ENCODE results near the gene NETO1. TPM values are rescaled to one million over a fixed set of nuclear protein-coding genes. Genes with fewer than 3 reads are reported as not detected.

The NETO1 gene
- total and polyA plus RNA-seq, 2 experiments from 2014 or later: 10.8 to 20.7 TPM

- Histone ChIP-seq H3K27me3 (ENCODE audit: insufficient read depth) (no peaks in the 10 kb centered on the region), H3K4me3 (no peak overlapping the region), H3F3A (replicated peaks; ENCODE audit: low read depth) (no peaks in the 10 kb centered on the region), H3K36me3 (ENCODE audit: insufficient read depth) (no peaks in the 10 kb centered on the region), H3K79me2 (replicated peaks; ENCODE audit: insufficient read depth) (no peaks in the 10 kb centered on the region), H4K20me1 (replicated peaks; ENCODE audit: insufficient read depth) (no peaks in the 10 kb centered on the region), H3K4me2 (no peak overlapping the region), H3K9me2 (ENCODE audit: insufficient read depth) (no peaks in the 10 kb centered on the region; the same call in 1 of the 2 replicates), H3K4me1 (ENCODE audit: insufficient read depth) (no peaks in the 10 kb centered on the region), H3K27ac (ENCODE audit: low read depth) (no peak overlapping the region), H2AFZ (no peak overlapping the region)
- no peak overlapping the region for H3K4me3 Mint-ChIP-seq
- no peak for DNase-seq (ENCODE audit: low spot score)
- no peaks in the 10 kb centered on the region for H3K36me3 Mint-ChIP-seq (ENCODE audit: low read depth)
- no peak for ATAC-seq
- H3K27me3 Mint-ChIP-seq (ENCODE audit: insufficient read depth, low read depth, poor library complexity): no peaks in the 10 kb centered on the region
- TF ChIP-seq ZNF114 (CRISPR knock-in tag; IDR thresholded peaks at IDR 0.05) (no peak), JUNB (IDR thresholded peaks at IDR 0.05; ENCODE audit: unreplicated experiment) (no peak), NANOG (IDR thresholded peaks at IDR 0.05; ENCODE audit: borderline replicate concordance) (no peak), EZH2 (IDR thresholded peaks at IDR 0.05; ENCODE audit: low read depth, unreplicated experiment) (no peak), REST (IDR thresholded peaks at IDR 0.05; ENCODE audit: unreplicated experiment) (no peak), STAT1 (IDR thresholded peaks at IDR 0.05; ENCODE audit: unreplicated experiment) (no peak), CREB1 (CRISPR knock-in tag; IDR thresholded peaks at IDR 0.05; ENCODE audit: low read depth) (no peak), ZNF462 (CRISPR knock-in tag; IDR thresholded peaks at IDR 0.05) (no peak), EZH2phosphoT487 (IDR thresholded peaks at IDR 0.05; ENCODE audit: unreplicated experiment) (no peak), CTCF (conservative IDR thresholded peaks at IDR 0.05; ENCODE audit: low read depth in 2 of 2) (no peak), ZNF331 (CRISPR knock-in tag; IDR thresholded peaks at IDR 0.05; ENCODE audit: low read depth) (no peak), ETS1 (IDR thresholded peaks at IDR 0.05) (no peak), POLR2AphosphoS5 (IDR thresholded peaks at IDR 0.05; ENCODE audit: low read depth) (no peak)
- no peak overlapping the region for H3K27ac Mint-ChIP-seq
- no peaks in the 10 kb centered on the region for H3K9me3 Mint-ChIP-seq
- no peaks in the 10 kb centered on the region for H3K4me1 Mint-ChIP-seq
Measured at GRCh38 chr18:72899338-72899737, 31.6 kb upstream of the NETO1 start.

Data from GM23338 (cell line).